IMR-90 (cell line): Measurements from ENCODE around the gene ALKAL2. TPM values are rescaled to one million over a fixed set of nuclear protein-coding genes. Genes with fewer than 3 reads are reported as not detected.

Experiments used
- ATAC-seq: fragments of 200-7000 bp; cut with Tn5 transposase; 2 replicates; pipeline ENCODE4 v1.9.1; 2020; ENCODE audit warnings: low read depth, mild to moderate bottlenecking, moderate library complexity
- BruUV-seq: library from RNA; stranded (reverse); fragments of 400-500 nt; replicated peaks from 2 replicates; lab custom pipeline; 2021; lab: Mats Ljungman, UMichigan
- CTCF ChIA-PET: fragments of 300-600 bp; formaldehyde crosslinking; extraction: SDS; loops from one replicate; lab custom pipeline; 2021; ENCODE audit warnings: antibody characterized with exemption; lab: Yijun Ruan, JAX
- POLR2A ChIA-PET: fragments of 300-600 bp; sonication (Branson Sonifier 250); formaldehyde crosslinking; loops from one replicate; lab custom pipeline; 2022; ENCODE audit warnings: antibody characterized with exemption; ENCODE audit not compliant: unreplicated experiment; lab: Charles Lee
- DNase-seq: peaks from one replicate; pipeline ENCODE4 v3.0.0; 2013
- H2AFZ ChIP-seq: replicated peaks from 2 replicates; pipeline ENCODE3; 2013; ENCODE audit warnings: low read length, mild to moderate bottlenecking; ENCODE audit not compliant: poor library complexity
- H2AK5ac ChIP-seq: 2 replicates; pipeline ENCODE4 v1.6.1; 2013; ENCODE audit warnings: low read depth, low read length, inconsistent platforms
- H2AK9ac ChIP-seq: replicated peaks from 2 replicates; pipeline ENCODE3; 2013; ENCODE audit warnings: mild to moderate bottlenecking, low read depth, low read length, moderate library complexity; ENCODE audit not compliant: poor library complexity
- H2BK120ac ChIP-seq: 2 replicates; pipeline ENCODE4 v1.6.1; 2013; ENCODE audit warnings: low read depth, low read length, inconsistent platforms
- H2BK15ac ChIP-seq: 3 replicates; pipeline ENCODE4 v1.6.1; 2013; ENCODE audit warnings: low read depth, low read length, inconsistent platforms
- H2BK20ac ChIP-seq: 2 replicates; pipeline ENCODE4 v1.6.1; 2013; ENCODE audit warnings: low read depth, mild to moderate bottlenecking, inconsistent platforms, low read length, moderate library complexity
- H2BK5ac ChIP-seq: 2 replicates; pipeline ENCODE4 v1.6.1; 2013; ENCODE audit warnings: mild to moderate bottlenecking, low read depth, low read length, inconsistent platforms; ENCODE audit not compliant: poor library complexity, severe bottlenecking
- H3K14ac ChIP-seq: replicated peaks from 2 replicates; pipeline ENCODE4 v1.6.1; 2013; ENCODE audit warnings: low read depth, low read length, inconsistent platforms
- H3K18ac ChIP-seq: 2 replicates; pipeline ENCODE4 v1.6.1; 2013; ENCODE audit warnings: low read depth, low read length, control low read depth
- H3K23ac ChIP-seq: 2 replicates; pipeline ENCODE4 v1.6.1; 2013; ENCODE audit warnings: low read depth, low read length, inconsistent platforms
- H3K27ac ChIP-seq: 2 replicates; pipeline ENCODE4 v1.5.1; 2013; ENCODE audit warnings: mild to moderate bottlenecking, control low read depth, low read length; ENCODE audit not compliant: insufficient read depth
- H3K27me3 ChIP-seq: 2 replicates; pipeline ENCODE4 v1.6.1; 2013; ENCODE audit warnings: low read length; ENCODE audit not compliant: control insufficient read depth, insufficient read depth
- H3K36me3 ChIP-seq: 2 replicates; pipeline ENCODE4 v1.6.1; 2013; ENCODE audit warnings: low read length, mixed read lengths; ENCODE audit not compliant: control insufficient read depth, insufficient read depth
- H3K4ac ChIP-seq: 2 replicates; pipeline ENCODE4 v1.6.1; 2013; ENCODE audit warnings: low read depth, low read length, inconsistent platforms
- H3K4me1 ChIP-seq: 2 replicates; pipeline ENCODE4 v1.6.1; 2013; ENCODE audit warnings: low read length, mixed read lengths; ENCODE audit not compliant: control insufficient read depth, insufficient read depth
- H3K4me2 ChIP-seq: 2 replicates; pipeline ENCODE4 v1.6.1; 2013; ENCODE audit warnings: low read depth, mild to moderate bottlenecking, control low read depth, low read length, moderate library complexity
- H3K4me3 ChIP-seq: 2 replicates; pipeline ENCODE4 v1.5.1; 2013; ENCODE audit warnings: low read depth, mild to moderate bottlenecking, control low read depth, low read length, moderate library complexity; ENCODE audit not compliant: insufficient read depth
- H3K56ac ChIP-seq: 2 replicates; pipeline ENCODE4 v1.6.1; 2013; ENCODE audit warnings: low read length, inconsistent platforms; ENCODE audit not compliant: insufficient read depth; ENCODE audit errors: extremely low read depth
- H3K79me1 ChIP-seq, 2 experiments: 2 replicates each; pipeline ENCODE4 v1.6.1; 2013; ENCODE audit warnings: low read length in 2 of 2, inconsistent platforms in 1 of 2, low read depth in 1 of 2
- H3K9ac ChIP-seq: 2 replicates; pipeline ENCODE4 v1.6.1; 2013; ENCODE audit warnings: low read depth, low read length, control low read depth
- H3K9me1 ChIP-seq: 2 replicates; pipeline ENCODE4 v1.6.1; 2013; ENCODE audit warnings: low read length, inconsistent platforms; ENCODE audit not compliant: insufficient read depth
- H3K9me3 ChIP-seq: 2 replicates; pipeline ENCODE4 v1.6.1; 2013; ENCODE audit warnings: low read length; ENCODE audit not compliant: control insufficient read depth, insufficient read depth
- H4K20me1 ChIP-seq: 2 replicates; pipeline ENCODE4 v1.6.1; 2013; ENCODE audit warnings: low read length, inconsistent platforms; ENCODE audit not compliant: insufficient read depth
- H4K5ac ChIP-seq: 2 replicates; pipeline ENCODE4 v1.6.1; 2013; ENCODE audit warnings: mild to moderate bottlenecking, low read depth, low read length, control low read depth
- H4K8ac ChIP-seq, 2 experiments: 2 replicates each; pipeline ENCODE4 v1.6.1; 2013; ENCODE audit warnings: low read depth in 2 of 2, low read length in 2 of 2, control low read depth in 1 of 2, inconsistent platforms in 1 of 2
- H4K91ac ChIP-seq: 2 replicates; pipeline ENCODE4 v1.6.1; 2013; ENCODE audit warnings: low read depth, low read length, inconsistent platforms; ENCODE audit not compliant: insufficient read depth
- RCOR1 ChIP-seq: IDR thresholded peaks from 2 replicates; pipeline ENCODE4 v1.6.1; 2012; ENCODE audit warnings: mild to moderate bottlenecking, low read length, improper control_type of control experiment; ENCODE audit not compliant: insufficient replicate concordance
- WGBS, 2 experiments: methylation state at CpG; one replicate each; pipeline versions ENCODE4 v1.1.5 to v1.1.7; 2013; ENCODE audit warnings: missing lambda C conversion rate in 2 of 2; ENCODE audit not compliant: insufficient read length in 1 of 2; ENCODE audit errors: extremely low coverage in 2 of 2; 5-methylcytosine and 5-hydroxymethylcytosine counted together
- dilution Hi-C: fragments of 300-500 bp; cut with HindIII; formaldehyde crosslinking; loops from one replicate; pipeline ENCODE4 v1.14.3; 2018; ENCODE audit warnings: low sequenced_read_pairs; ENCODE audit not compliant: unreplicated experiment
- in situ Hi-C: fragments of 300-500 bp; cut with MboI; formaldehyde crosslinking; loops from 3 replicates; pipeline ENCODE4 v1.14.3; 2019; ENCODE audit warnings: low sequenced_read_pairs, inconsistent platforms, mixed read lengths
- intact Hi-C: fragments of 100-400 bp; cut with micrococcal nuclease; formaldehyde crosslinking; loops from 2 replicates; pipeline ENCODE4 v1.10.0; 2022
- polyA plus RNA-seq, 3 experiments: library from polyadenylated mRNA; depleted of rRNA; stranded (reverse); fragments of >200 nt; gene quantifications; 2 replicates each; pipeline ENCODE4 v1.2.3, GENCODE V29; 2012; ENCODE audit warnings: low replicate concordance in 1 of 3
- total RNA-seq: library from RNA; depleted of rRNA; stranded (reverse); fragments of >200 nt; gene quantifications from 2 replicates; pipeline ENCODE4 v1.2.3, GENCODE V29; 2012

Gene ALKAL2
- total and polyA plus RNA-seq, 2 of the 4 experiments (the other 2 are of a cell fraction) = not detected

GRCh38 chr2:323035-323434, 35.1 kb upstream of the ALKAL2 start:
- H3K56ac ChIP-seq = no peak overlapping the region
- CTCF ChIA-PET = no interaction called here
- no peak overlapping the region for H3K4me3 ChIP-seq
- WGBS, 2 experiments = 60% methylated on average over 3 of the region's 9 CpGs; no CpG with 5 or more reads in 1 of the 2 experiments
- no peak overlapping the region for H2BK5ac ChIP-seq
- no TSS peak for BruUV-seq
- ATAC-seq (no peak), DNase-seq (no peak)
- no peak overlapping the region for H4K8ac ChIP-seq
- in situ Hi-C loops = no loop called here
- no peak overlapping the region for H3K4ac ChIP-seq
- peaks cover 21% of the 10 kb centered on the region for H3K9me3 ChIP-seq
- H3K23ac ChIP-seq = no peak overlapping the region
- no peak overlapping the region for H4K91ac ChIP-seq
- no peak overlapping the region for H3K9ac ChIP-seq
- no peak overlapping the region for H2BK20ac ChIP-seq
- no peaks in the 10 kb centered on the region for H3K79me1 ChIP-seq
- H4K20me1 ChIP-seq = no peaks in the 10 kb centered on the region
- TF ChIP-seq RCOR1 = no peak
- dilution Hi-C loops = no loop called here
- H3K27ac ChIP-seq = no peak overlapping the region
- intact Hi-C loops = no loop called here
- no peak overlapping the region for H3K4me2 ChIP-seq
- H2AFZ ChIP-seq = no peak overlapping the region
- POLR2A ChIA-PET = no interaction called here
- H4K5ac ChIP-seq = no peak overlapping the region
- no peaks in the 10 kb centered on the region for H3K27me3 ChIP-seq
- H2AK5ac ChIP-seq = no peak overlapping the region
- H3K18ac ChIP-seq = no peak overlapping the region
- H2BK15ac ChIP-seq = no peak overlapping the region
- no peaks in the 10 kb centered on the region for H3K36me3 ChIP-seq
- no peaks in the 10 kb centered on the region for H3K9me1 ChIP-seq
- H2AK9ac ChIP-seq = no peak overlapping the region
- no peak overlapping the region for H3K14ac ChIP-seq
- H3K4me1 ChIP-seq = no peaks in the 10 kb centered on the region
- no peak overlapping the region for H2BK120ac ChIP-seq
